Mesodermal cell (in vitro differentiated cells): ENCODE data around the gene LAPTM4A.
"Not testable (repeated sequence)": the region's sequence is repeated elsewhere in the genome, so short reads cannot be mapped to it uniquely, and the experiment has no call there.

ENCODE experiments used
- H3K27ac ChIP-seq: 2 replicates; pipeline ENCODE4 v1.7.0; 2013; ENCODE audit warnings: mild to moderate bottlenecking, low read depth, low read length, moderate library complexity; ENCODE audit not compliant: severe bottlenecking
- H3K36me3 ChIP-seq: 2 replicates; pipeline ENCODE4 v1.7.1; 2013; ENCODE audit warnings: mild to moderate bottlenecking, low read length, moderate library complexity; ENCODE audit not compliant: control insufficient read depth, insufficient read depth
- H3K4me1 ChIP-seq: one replicate; pipeline ENCODE4 v1.7.1; 2013; ENCODE audit warnings: mild to moderate bottlenecking, low read length; ENCODE audit not compliant: insufficient read depth, control insufficient read depth, poor library complexity, severe bottlenecking
- H3K4me3 ChIP-seq: 2 replicates; pipeline ENCODE4 v1.7.0; 2013; ENCODE audit warnings: low read length, control low read depth, mild to moderate bottlenecking; ENCODE audit not compliant: insufficient read depth, poor library complexity, severe bottlenecking; ENCODE audit errors: extremely low read depth
- H3K9me3 ChIP-seq: 2 replicates; pipeline ENCODE4 v1.7.1; 2013; ENCODE audit warnings: mild to moderate bottlenecking, low read length, moderate library complexity; ENCODE audit not compliant: control insufficient read depth
- WGBS, 2 experiments: methylation state at CpG; one replicate each; pipeline ENCODE4 v1.1.5; 2013; ENCODE audit warnings: missing lambda C conversion rate in 2 of 2; ENCODE audit not compliant: insufficient coverage in 2 of 2; 5-methylcytosine and 5-hydroxymethylcytosine counted together

The LAPTM4A gene

DNA sequence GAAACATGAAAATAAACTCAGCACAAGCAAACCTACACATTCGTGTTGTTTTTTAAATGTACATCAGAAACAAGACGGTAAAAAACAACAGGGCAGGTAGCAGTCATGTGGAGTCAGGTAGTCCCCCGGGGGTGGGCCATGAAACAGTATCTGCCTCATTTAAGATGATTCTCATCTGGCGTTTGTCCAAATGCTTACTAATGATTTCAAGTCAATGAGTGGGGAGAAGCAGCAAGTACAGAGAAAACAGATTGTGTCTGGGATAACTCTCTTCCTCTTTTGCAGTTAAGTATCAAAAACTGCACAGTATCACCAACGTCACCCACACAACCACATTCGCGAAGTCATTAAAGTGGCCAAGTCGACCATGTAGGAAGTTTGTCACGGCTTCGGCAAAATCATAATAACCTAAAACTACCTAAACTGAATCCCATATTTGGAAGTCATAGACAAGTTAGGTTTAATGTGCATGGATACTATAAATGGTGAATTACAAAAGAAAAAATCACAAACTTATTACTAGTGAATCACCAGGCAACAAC lies 1.3 kb downstream of the LAPTM4A start:
- WGBS, 2 experiments, result 0% methylated on average over 1 to 4 of the region's 10 CpGs
- no peaks in the 10 kb centered on the region for H3K36me3 ChIP-seq
- peak overlapping the region; percentile 100 for H3K27ac ChIP-seq
- peak overlapping the region; percentile 95 for H3K4me3 ChIP-seq
- H3K4me1 ChIP-seq, result peaks cover 7% of the 10 kb centered on the region
- no peaks in the 10 kb centered on the region for H3K9me3 ChIP-seq

DNA sequence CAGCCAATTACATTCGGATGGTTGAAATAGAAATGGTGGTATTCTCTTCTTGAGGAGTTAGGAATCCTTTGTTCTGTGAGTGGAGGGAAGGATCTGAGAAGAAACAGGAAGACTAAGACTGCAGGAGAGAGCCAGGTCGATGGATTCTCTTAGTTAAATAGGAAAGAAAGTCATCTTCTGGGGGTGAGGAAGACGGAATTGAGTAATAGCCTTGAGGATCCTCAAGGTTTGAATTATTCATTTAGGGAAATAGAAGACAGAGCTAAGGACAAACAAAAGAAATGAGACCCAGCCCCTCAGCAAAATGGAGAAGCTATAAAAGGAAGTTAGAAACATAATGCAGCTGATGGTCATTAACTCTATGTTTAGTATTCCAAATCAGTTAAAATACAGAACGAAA lies 1.8 kb downstream of the LAPTM4A start:
- Histone ChIP-seq H3K27ac (peak overlapping the region; percentile 100), H3K4me3 (peak overlapping the region; percentile 95), H3K4me1 (peaks cover 7% of the 10 kb centered on the region), H3K36me3 (no peaks in the 10 kb centered on the region), H3K9me3 (no peaks in the 10 kb centered on the region)
- WGBS, 2 experiments, result 5 to 20% methylated on average over 2 to 3 of the region's 4 CpGs

DNA sequence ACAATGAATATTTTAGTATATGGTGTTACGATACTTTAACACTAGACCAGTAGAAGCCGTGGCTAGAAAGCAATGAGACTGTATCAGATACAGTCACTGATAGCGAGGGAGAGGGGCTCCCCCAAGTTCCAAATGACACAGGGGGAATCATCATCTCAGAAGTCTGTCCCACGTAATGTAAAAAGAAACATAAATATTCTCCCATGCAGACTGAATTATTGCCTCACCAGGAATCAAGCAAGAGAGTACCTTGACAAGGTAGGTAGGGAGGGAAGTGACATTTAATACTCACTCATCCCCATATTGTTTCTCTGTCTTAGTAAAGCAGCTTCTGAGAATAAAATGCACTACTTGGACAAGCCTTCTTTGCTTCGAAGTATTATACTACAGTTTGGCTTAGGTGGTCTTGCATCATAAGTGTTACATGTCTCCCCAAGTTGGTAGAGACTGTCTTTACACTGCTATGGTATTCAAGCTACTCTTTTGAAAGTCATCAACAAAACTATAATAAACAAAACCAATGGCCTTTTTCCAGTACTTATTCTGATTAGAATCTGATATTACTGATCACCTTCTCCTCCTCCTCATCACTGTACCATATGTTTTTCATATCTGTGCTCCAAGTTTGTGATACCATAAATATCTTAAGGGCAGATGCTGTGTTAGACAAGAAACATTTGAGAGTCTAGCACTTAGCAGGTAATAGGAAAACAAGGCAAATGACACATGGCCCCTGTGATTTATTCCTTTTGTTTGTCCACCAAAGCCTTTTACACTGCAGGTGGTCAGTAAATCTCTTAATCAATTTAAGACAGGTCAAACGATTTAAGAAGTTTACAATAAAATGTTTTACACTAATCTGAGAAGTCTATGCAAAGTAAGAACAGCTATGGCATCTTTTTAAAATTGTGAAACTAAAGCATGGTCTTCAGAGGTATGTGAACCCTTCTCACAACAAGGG lies 2.7 kb downstream of the LAPTM4A start:
- H3K4me1 ChIP-seq, result peaks cover 7% of the 10 kb centered on the region
- no peaks in the 10 kb centered on the region for H3K9me3 ChIP-seq
- H3K27ac ChIP-seq, result no peak overlapping the region
- no peaks in the 10 kb centered on the region for H3K36me3 ChIP-seq
- peak overlapping the region; percentile 95 for H3K4me3 ChIP-seq
- 78% methylated on average over 4 of the region's 6 CpGs; no CpG with 5 or more reads in 1 of the 2 experiments for WGBS, 2 experiments

GRCh38 chr2:20045712-20046292 lies 5.6 kb downstream of the LAPTM4A start:
- H3K27ac ChIP-seq, H3K9me3 ChIP-seq, H3K36me3 ChIP-seq, H3K4me1 ChIP-seq, H3K4me3 ChIP-seq: not testable (repeated sequence)
- WGBS, 2 experiments, result no CpG with 5 or more reads among the region's 4 CpGs

DNA sequence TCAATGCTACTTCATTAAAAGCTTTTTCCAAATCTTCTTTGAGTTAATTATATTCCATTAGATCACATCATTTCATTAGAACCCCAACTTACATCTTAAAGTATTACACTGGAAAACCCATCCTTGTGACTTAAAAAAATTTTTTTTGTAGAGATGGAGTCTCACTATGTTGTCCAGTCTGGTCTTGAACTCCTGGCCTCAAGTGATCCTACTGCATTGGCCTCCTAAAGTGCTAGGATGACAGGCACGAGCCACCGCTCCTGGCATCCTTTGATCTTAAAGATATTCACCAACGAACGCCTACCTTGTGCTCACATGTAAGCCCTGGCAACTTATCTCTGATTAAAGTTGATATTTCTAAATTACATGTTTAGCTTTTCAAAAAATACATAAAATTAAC lies 6.7 kb downstream of the LAPTM4A start:
- WGBS, 2 experiments, result 88% methylated on average over 2 of the region's 4 CpGs; no CpG with 5 or more reads in 1 of the 2 experiments
- peaks cover 7% of the 10 kb centered on the region for H3K4me1 ChIP-seq
- H3K27ac ChIP-seq, result no peak overlapping the region
- no peak overlapping the region for H3K4me3 ChIP-seq
- H3K9me3 ChIP-seq, result no peaks in the 10 kb centered on the region
- H3K36me3 ChIP-seq, result peaks cover 9% of the 10 kb centered on the region

GRCh38 chr2:20042531-20042930 lies 8.9 kb downstream of the LAPTM4A start:
- no peaks in the 10 kb centered on the region for H3K4me1 ChIP-seq
- H3K27ac ChIP-seq, result no peak overlapping the region
- no peaks in the 10 kb centered on the region for H3K9me3 ChIP-seq
- peaks cover 32% of the 10 kb centered on the region for H3K36me3 ChIP-seq
- WGBS, 2 experiments, result 54% methylated on average over 2 of the region's 2 CpGs; no CpG with 5 or more reads in 1 of the 2 experiments
- H3K4me3 ChIP-seq, result no peak overlapping the region

DNA sequence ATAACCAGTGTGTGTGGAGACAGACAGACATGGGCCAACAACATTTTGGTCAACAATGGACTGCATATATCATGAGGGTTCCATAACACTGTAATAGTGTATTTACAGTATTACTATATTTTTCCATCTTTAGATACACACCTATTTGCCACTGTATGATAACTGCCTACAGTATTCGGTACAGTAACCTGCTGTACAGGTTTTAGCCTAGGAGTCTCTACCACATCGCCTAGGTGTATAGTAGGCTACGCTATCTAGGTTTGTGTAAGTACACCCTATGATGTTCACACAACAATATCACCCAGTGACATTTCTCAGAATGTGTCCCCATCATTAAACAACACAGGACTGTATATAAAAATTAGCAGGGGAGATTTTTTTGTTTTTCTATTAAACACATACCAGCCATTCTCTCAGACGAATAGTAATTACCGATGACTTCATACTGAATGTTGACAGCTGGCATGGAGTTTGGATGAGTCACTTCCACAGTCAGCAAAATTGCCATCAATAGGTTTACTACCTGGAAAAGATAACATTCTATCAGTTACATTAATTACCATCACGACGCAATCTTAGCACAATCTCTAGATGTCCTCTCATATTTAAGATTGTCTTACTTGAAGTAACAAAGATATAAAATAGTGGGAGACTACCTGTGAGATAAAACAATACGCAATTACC lies 10.8 kb downstream of the LAPTM4A start:
- H3K27ac ChIP-seq, result no peak overlapping the region
- WGBS, 2 experiments, result 100% methylated on average over 1 to 2 of the region's 8 CpGs
- H3K36me3 ChIP-seq, result peaks cover 49% of the 10 kb centered on the region
- no peak overlapping the region for H3K4me3 ChIP-seq
- no peaks in the 10 kb centered on the region for H3K4me1 ChIP-seq
- no peaks in the 10 kb centered on the region for H3K9me3 ChIP-seq

DNA sequence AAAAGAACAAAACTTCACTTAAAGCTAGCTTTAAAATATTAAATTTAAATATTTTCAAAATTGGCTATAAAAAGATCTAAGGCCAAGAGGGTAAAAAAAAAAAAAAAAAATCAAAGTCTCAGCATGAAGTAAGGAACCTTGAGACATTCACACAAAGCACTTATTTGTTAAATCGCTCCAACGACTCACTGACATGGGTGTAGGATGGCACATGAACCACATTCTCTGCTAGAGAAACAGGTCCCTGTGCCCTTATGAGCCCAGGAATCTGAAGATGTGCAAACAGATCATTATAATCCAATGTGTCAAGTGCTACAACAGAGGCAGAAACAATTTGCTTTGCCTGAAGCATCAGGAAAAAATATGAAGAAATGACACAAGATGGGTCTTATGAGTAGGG lies 13.8 kb downstream of the LAPTM4A start:
- Histone ChIP-seq H3K27ac (no peak overlapping the region), H3K36me3 (peaks cover 78% of the 10 kb centered on the region), H3K4me3 (no peak overlapping the region), H3K9me3 (no peaks in the 10 kb centered on the region), H3K4me1 (no peaks in the 10 kb centered on the region)
- WGBS, 2 experiments, result 97 to 100% methylated on average over 2 of the region's 2 CpGs

- Histone ChIP-seq H3K9me3 (no peaks in the 10 kb centered on the region), H3K27ac (no peak overlapping the region), H3K4me3 (no peak overlapping the region), H3K36me3 (peaks cover 93% of the 10 kb centered on the region), H3K4me1 (no peaks in the 10 kb centered on the region)
- 93 to 100% methylated on average over 3 of the region's 4 CpGs for WGBS, 2 experiments
Measured at GRCh38 chr2:20035955-20036666, 15.3 kb downstream of the LAPTM4A start.

GRCh38 chr2:20034821-20035220 lies 16.6 kb downstream of the LAPTM4A start:
- Histone ChIP-seq H3K4me1 (no peaks in the 10 kb centered on the region), H3K27ac (no peak overlapping the region), H3K36me3 (peaks cover 97% of the 10 kb centered on the region), H3K4me3 (no peak overlapping the region), H3K9me3 (no peaks in the 10 kb centered on the region)
- 100% methylated on average over 1 of the region's 2 CpGs; no CpG with 5 or more reads in 1 of the 2 experiments for WGBS, 2 experiments
